Muscle of leg (tissue), 11 donors: ENCODE data around the gene CASP10. TPM values are rescaled to one million over a fixed set of nuclear protein-coding genes. Genes with fewer than 3 reads are reported as not detected.
"Not testable (repeated sequence)": the region's sequence is repeated elsewhere in the genome, so short reads cannot be mapped to it uniquely, and the experiment has no call there.

ENCODE experiments used
- DNase-seq: peaks from one replicate; pipeline ENCODE4 v3.0.0; 2013
- H3K27ac ChIP-seq: one replicate; pipeline ENCODE4 v1.5.1; 2013; ENCODE audit warnings: mild to moderate bottlenecking, low read length, control low read depth
- H3K27me3 ChIP-seq: one replicate; pipeline ENCODE4 v1.6.1; 2013; ENCODE audit warnings: low read length; ENCODE audit not compliant: control insufficient read depth, insufficient read depth
- H3K36me3 ChIP-seq: one replicate; pipeline ENCODE4 v1.6.1; 2013; ENCODE audit warnings: low read length; ENCODE audit not compliant: control insufficient read depth, insufficient read depth
- H3K4me1 ChIP-seq: one replicate; pipeline ENCODE4 v1.6.1; 2013; ENCODE audit warnings: low read length; ENCODE audit not compliant: control insufficient read depth, insufficient read depth
- H3K4me3 ChIP-seq: one replicate; pipeline ENCODE4 v1.5.1; 2013; ENCODE audit warnings: low read length, control low read depth
- H3K9me3 ChIP-seq: replicated peaks from 2 replicates; pipeline ENCODE4 v1.6.1; 2013; ENCODE audit warnings: low read depth, low read length; ENCODE audit not compliant: control insufficient read depth
- WGBS: methylation state at CpG from one replicate; pipeline ENCODE4 v1.1.5; 2013; ENCODE audit warnings: missing lambda C conversion rate; ENCODE audit not compliant: insufficient coverage; 5-methylcytosine and 5-hydroxymethylcytosine counted together
- polyA plus RNA-seq, 8 donors: library from polyadenylated mRNA; unstranded; fragments of 120-200 nt; gene quantifications; one replicate each; pipeline versions ENCODE4 v1.2.1 to v1.2.3, GENCODE V29; 2013; ENCODE audit warnings: inconsistent platforms in 1 of 8, low replicate concordance in 1 of 8; ENCODE audit not compliant: insufficient read length in 8 of 8, insufficient read depth in 1 of 8
- total RNA-seq: library from RNA; stranded (reverse); fragments of 120-200 nt; gene quantifications from one replicate; pipeline ENCODE4 v1.2.4, GENCODE V29; 2013

The CASP10 gene
- total and polyA plus RNA-seq, 9 donors, result 4.3 to 7.6 (median 5.5) TPM

- peaks cover 3% of the 10 kb centered on the region for H3K9me3 ChIP-seq
- no peak overlapping the region for H3K4me3 ChIP-seq
- no peaks in the 10 kb centered on the region for H3K27me3 ChIP-seq
- H3K36me3 ChIP-seq, result no peaks in the 10 kb centered on the region
- DNase-seq, result no peak
- WGBS, result 80% methylated on average over 1 of the region's 1 CpG
- no peak overlapping the region for H3K27ac ChIP-seq
- H3K4me1 ChIP-seq, result no peaks in the 10 kb centered on the region
Observed at GRCh38 chr2:201174687-201175086, 8.3 kb upstream of the CASP10 start.

- Histone ChIP-seq H3K4me1 (no peaks in the 10 kb centered on the region), H3K27me3 (no peaks in the 10 kb centered on the region), H3K9me3 (peaks cover 3% of the 10 kb centered on the region), H3K27ac (no peak overlapping the region), H3K36me3 (no peaks in the 10 kb centered on the region), H3K4me3 (no peak overlapping the region)
- no peak for DNase-seq
- WGBS, result no CpG with 5 or more reads among the region's 6 CpGs
Observed at GRCh38 chr2:201176081-201176481, 6.9 kb upstream of the CASP10 start.

- WGBS, result no CpG with 5 or more reads among the region's 3 CpGs
- Histone ChIP-seq H3K4me1 (no peaks in the 10 kb centered on the region), H3K36me3 (no peaks in the 10 kb centered on the region), H3K27me3 (no peaks in the 10 kb centered on the region), H3K27ac (no peak overlapping the region), H3K9me3 (peaks cover 3% of the 10 kb centered on the region), H3K4me3 (no peak overlapping the region)
- DNase-seq, result peak; percentile 32
Observed at GRCh38 chr2:201180010-201180409, 2.9 kb upstream of the CASP10 start.

DNA sequence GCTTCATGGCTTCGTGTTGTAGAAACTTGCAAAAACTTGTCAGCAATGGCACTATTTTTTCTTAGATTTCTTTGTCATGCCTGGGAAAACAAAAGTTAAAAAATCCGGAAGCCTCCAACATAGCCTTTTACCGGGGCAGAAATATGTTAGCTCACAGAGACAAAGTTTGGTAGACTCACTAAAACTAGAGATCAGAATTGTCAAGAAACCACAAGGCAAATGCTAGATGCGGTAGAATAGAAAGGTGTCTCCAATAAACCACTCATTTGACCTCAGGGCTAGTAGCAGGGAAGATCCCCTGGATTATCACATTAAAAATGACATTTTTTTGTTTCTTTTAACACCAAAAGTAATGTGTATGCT lies 405 bp downstream of the CASP10 start:
- WGBS, result 80% methylated on average over 1 of the region's 4 CpGs
- no peaks in the 10 kb centered on the region for H3K4me1 ChIP-seq
- H3K9me3 ChIP-seq, result no peaks in the 10 kb centered on the region
- H3K27ac ChIP-seq, result peak overlapping the region; percentile 80
- DNase-seq, result no peak
- no peaks in the 10 kb centered on the region for H3K36me3 ChIP-seq
- peak overlapping the region; percentile 45 for H3K4me3 ChIP-seq
- no peaks in the 10 kb centered on the region for H3K27me3 ChIP-seq

- H3K4me3 ChIP-seq, result peak overlapping the region; percentile 45
- H3K4me1 ChIP-seq, H3K27me3 ChIP-seq, H3K9me3 ChIP-seq, H3K36me3 ChIP-seq, DNase-seq: not testable (repeated sequence)
- whole genome bisulfite sequencing, result 83% methylated on average over 1 of the region's 5 CpGs
- peak overlapping the region; percentile 13 for H3K27ac ChIP-seq
Observed at GRCh38 chr2:201183835-201184234, 894 bp downstream of the CASP10 start.

DNA sequence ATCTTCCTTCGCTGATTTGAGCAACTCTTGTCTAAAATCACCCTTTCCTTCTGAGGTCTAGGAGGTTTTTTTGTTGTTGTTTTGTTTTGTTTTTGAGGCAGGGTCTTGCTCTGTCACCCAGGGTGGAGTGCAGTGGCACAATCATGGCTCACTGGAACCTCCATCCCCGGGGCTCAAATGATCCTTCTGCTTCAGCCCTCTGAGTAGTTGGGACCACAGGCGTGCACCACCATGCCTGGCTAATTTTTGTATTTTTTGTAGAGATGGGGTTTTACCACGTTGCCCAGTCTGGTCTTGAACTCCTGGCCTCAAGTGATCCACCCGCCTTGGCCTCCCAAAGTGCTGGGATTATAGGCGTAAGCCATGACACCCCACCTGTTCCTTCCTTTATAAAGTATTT lies 1.3 kb downstream of the CASP10 start:
- H3K9me3 ChIP-seq, H3K27me3 ChIP-seq, H3K4me1 ChIP-seq, DNase-seq, H3K36me3 ChIP-seq: not testable (repeated sequence)
- Histone ChIP-seq H3K27ac (peak overlapping the region; percentile 13), H3K4me3 (peak overlapping the region; percentile 45)
- WGBS, result no CpG with 5 or more reads among the region's 6 CpGs

GRCh38 chr2:201185863-201186262 lies 2.9 kb downstream of the CASP10 start:
- no peaks in the 10 kb centered on the region for H3K27me3 ChIP-seq
- no CpG with 5 or more reads among the region's 4 CpGs for WGBS
- no peaks in the 10 kb centered on the region for H3K4me1 ChIP-seq
- no peaks in the 10 kb centered on the region for H3K36me3 ChIP-seq
- DNase-seq, result no peak
- H3K4me3 ChIP-seq, result no peak overlapping the region
- H3K9me3 ChIP-seq, result peaks cover 2% of the 10 kb centered on the region
- no peak overlapping the region for H3K27ac ChIP-seq

DNA sequence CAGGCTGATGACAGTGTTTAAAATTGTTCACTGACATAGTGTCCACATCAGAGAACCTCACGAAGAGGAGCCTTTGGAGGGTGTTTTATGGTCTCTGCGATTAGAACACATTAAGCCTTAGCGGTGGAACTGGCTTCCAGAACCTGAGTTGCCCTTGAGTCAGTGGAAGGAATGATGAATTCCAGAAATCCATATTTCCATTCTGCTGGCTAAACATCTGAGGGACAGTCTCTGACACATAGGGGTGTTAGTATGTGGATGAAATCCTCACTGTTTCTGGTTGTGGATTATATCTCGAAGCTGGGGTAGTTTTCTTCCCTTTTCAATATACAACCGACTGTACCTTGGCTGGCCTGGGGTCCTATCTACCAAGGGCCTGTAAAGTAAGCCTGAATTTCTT lies 4.0 kb downstream of the CASP10 start:
- DNase-seq, result no peak
- Histone ChIP-seq H3K27me3 (no peaks in the 10 kb centered on the region), H3K27ac (no peak overlapping the region), H3K36me3 (no peaks in the 10 kb centered on the region), H3K4me1 (no peaks in the 10 kb centered on the region), H3K4me3 (no peak overlapping the region), H3K9me3 (peaks cover 2% of the 10 kb centered on the region)
- no CpG with 5 or more reads among the region's 5 CpGs for WGBS

DNA sequence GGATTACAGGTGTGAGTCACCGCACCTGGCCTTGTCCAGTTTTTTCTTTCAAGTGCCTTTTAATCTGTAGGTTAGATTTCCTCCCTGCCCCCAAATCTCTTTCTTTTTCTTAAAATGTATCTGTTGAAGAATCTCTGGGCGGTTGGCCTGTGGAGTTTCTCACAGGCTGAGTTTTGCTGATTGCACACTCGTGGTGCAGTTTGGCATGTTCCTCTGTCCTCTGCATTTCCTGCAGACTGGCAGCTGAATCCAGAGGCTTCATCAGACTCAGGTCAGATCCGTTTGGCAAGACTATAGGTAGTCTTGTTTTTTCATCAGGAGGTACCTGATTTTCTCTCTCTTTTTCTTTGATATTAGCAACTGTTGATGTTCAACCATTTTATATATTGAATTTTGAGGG lies 5.5 kb downstream of the CASP10 start:
- DNase-seq, result no peak
- whole genome bisulfite sequencing, result 100% methylated on average over 1 of the region's 4 CpGs
- no peak overlapping the region for H3K4me3 ChIP-seq
- peaks cover 2% of the 10 kb centered on the region for H3K9me3 ChIP-seq
- no peaks in the 10 kb centered on the region for H3K27me3 ChIP-seq
- H3K27ac ChIP-seq, result no peak overlapping the region
- H3K4me1 ChIP-seq, result no peaks in the 10 kb centered on the region
- no peaks in the 10 kb centered on the region for H3K36me3 ChIP-seq

GRCh38 chr2:201191132-201191875 lies 8.4 kb downstream of the CASP10 start:
- Histone ChIP-seq H3K27ac (peak overlapping the region; percentile 45), H3K4me3 (no peak overlapping the region), H3K9me3 (peaks cover 2% of the 10 kb centered on the region), H3K4me1 (no peaks in the 10 kb centered on the region), H3K36me3 (no peaks in the 10 kb centered on the region), H3K27me3 (no peaks in the 10 kb centered on the region)
- peak; percentile 46 for DNase-seq
- WGBS, result no CpG with 5 or more reads among the region's 4 CpGs

- no peaks in the 10 kb centered on the region for H3K27me3 ChIP-seq
- WGBS, result no CpG with 5 or more reads among the region's 3 CpGs
- no peaks in the 10 kb centered on the region for H3K4me1 ChIP-seq
- H3K36me3 ChIP-seq, result no peaks in the 10 kb centered on the region
- no peaks in the 10 kb centered on the region for H3K9me3 ChIP-seq
- no peak for DNase-seq
- H3K27ac ChIP-seq, result no peak overlapping the region
- no peak overlapping the region for H3K4me3 ChIP-seq
Observed at GRCh38 chr2:201194097-201194496, 11.2 kb downstream of the CASP10 start.
